Measurements from ENCODE around the gene POP5. TPM values are rescaled to one million over a fixed set of nuclear protein-coding genes. Genes with fewer than 3 reads are reported as not detected.
A peak's percentile ranks its signal among the peaks of the same experiment; 100 is the strongest.
"Not testable (repeated sequence)": the region's sequence is repeated elsewhere in the genome, so short reads cannot be mapped to it uniquely, and the experiment has no call there.

POP5 gene
- total RNA-seq, 5 donors from 2014 or later (not counting 1 experiment from before 2014, with no cell fraction given) = 40.6 to 69.0 (median 63.1) TPM

- peaks cover 6 to 17% of the 10 kb centered on the region in 2 donors for H3K27me3 Mint-ChIP-seq
- H3K4me3 Mint-ChIP-seq; H3K9me3 ChIP-seq; H3K9me3 Mint-ChIP-seq; H3K27ac ChIP-seq (ENCODE audit: low read length); H3K4me3 ChIP-seq (ENCODE audit: control insufficient read depth in 1 of 2, extremely low read depth in 1 of 2, low read length in 1 of 2); H3K4me1 ChIP-seq (ENCODE audit: control insufficient read depth in 1 of 2, extremely low read depth in 1 of 2, insufficient read depth in 2 of 2, low read length in 2 of 2); H3K36me3 Mint-ChIP-seq; ATAC-seq (replicated peaks in 1 of 4); H3K4me1 Mint-ChIP-seq; H3K27ac Mint-ChIP-seq; H3K36me3 ChIP-seq (ENCODE audit: control insufficient read depth in 2 of 2, extremely low read depth in 1 of 2, insufficient read depth in 1 of 2, low read length in 1 of 2); POLR2A ChIA-PET: not testable (repeated sequence)
- WGBS (ENCODE audit: insufficient coverage) = no CpG with 5 or more reads among the region's 5 CpGs
- CTCF ChIA-PET = interaction anchor here in 1 of 2 donors (1.6 kb wide), 1 partner anchor 21 kb away, joined by 8 read pairs; the partner anchor contains the start of gene POP5
- peaks cover 0 to 30% of the 10 kb centered on the region in 2 experiments for H3K27me3 ChIP-seq (replicated peaks in 1 of 2; ENCODE audit: control insufficient read depth in 2 of 2, extremely low read depth in 1 of 2, insufficient read depth in 2 of 2, low read length in 1 of 2)
- peak in 1 of 35 experiments; percentile 15 for DNase-seq
Observed at GRCh38 chr12:120602416-120602815, 21.2 kb upstream of the POP5 start.

GRCh38 chr12:120599672-120600552 is 18.7 kb upstream of the POP5 start:
- ATAC-seq (replicated peaks in 1 of 4) (no peak), DNase-seq (no peak)
- no peaks in the 10 kb centered on the region for H3K9me3 Mint-ChIP-seq
- ChIA-PET CTCF (no interaction called here), POLR2A (no interaction called here)
- Histone ChIP-seq H3K27ac (ENCODE audit: low read length) (no peak overlapping the region), H3K4me3 (ENCODE audit: control insufficient read depth in 1 of 2, extremely low read depth in 1 of 2, low read length in 1 of 2) (no peak overlapping the region), H3K36me3 (ENCODE audit: control insufficient read depth in 2 of 2, extremely low read depth in 1 of 2, insufficient read depth in 1 of 2, low read length in 1 of 2) (no peaks in the 10 kb centered on the region), H3K9me3 (no peaks in the 10 kb centered on the region), H3K27me3 (replicated peaks in 1 of 2; ENCODE audit: control insufficient read depth in 2 of 2, extremely low read depth in 1 of 2, insufficient read depth in 2 of 2, low read length in 1 of 2) (peaks cover 0 to 35% of the 10 kb centered on the region in 2 experiments), H3K4me1 (ENCODE audit: control insufficient read depth in 1 of 2, extremely low read depth in 1 of 2, insufficient read depth in 2 of 2, low read length in 2 of 2) (no peaks in the 10 kb centered on the region)
- no peaks in the 10 kb centered on the region for H3K4me1 Mint-ChIP-seq
- WGBS (ENCODE audit: insufficient coverage) = 91% methylated on average over 12 of the region's 23 CpGs
- H3K27me3 Mint-ChIP-seq = peaks cover 8 to 17% of the 10 kb centered on the region in 2 donors
- H3K4me3 Mint-ChIP-seq = no peak overlapping the region
- H3K36me3 Mint-ChIP-seq = no peaks in the 10 kb centered on the region
- H3K27ac Mint-ChIP-seq = no peak overlapping the region

- no peaks in the 10 kb centered on the region for H3K9me3 ChIP-seq
- H3K4me1 ChIP-seq (ENCODE audit: control insufficient read depth in 1 of 2, extremely low read depth in 1 of 2, insufficient read depth in 2 of 2, low read length in 2 of 2) = no peaks in the 10 kb centered on the region
- Mint-ChIP-seq H3K27ac (no peak overlapping the region), H3K36me3 (no peaks in the 10 kb centered on the region), H3K4me3 (no peak overlapping the region), H3K9me3 (no peaks in the 10 kb centered on the region), H3K27me3 (peaks cover 8 to 17% of the 10 kb centered on the region in 2 donors), H3K4me1 (no peaks in the 10 kb centered on the region)
- peaks cover 0 to 35% of the 10 kb centered on the region in 2 experiments for H3K27me3 ChIP-seq (replicated peaks in 1 of 2; ENCODE audit: control insufficient read depth in 2 of 2, extremely low read depth in 1 of 2, insufficient read depth in 2 of 2, low read length in 1 of 2)
- DNase-seq (no peak), ATAC-seq (replicated peaks in 1 of 4) (no peak)
- H3K4me3 ChIP-seq (ENCODE audit: control insufficient read depth in 1 of 2, extremely low read depth in 1 of 2, low read length in 1 of 2) = no peak overlapping the region
- H3K36me3 ChIP-seq (ENCODE audit: control insufficient read depth in 2 of 2, extremely low read depth in 1 of 2, insufficient read depth in 1 of 2, low read length in 1 of 2) = no peaks in the 10 kb centered on the region
- CTCF ChIA-PET = no interaction called here
- no peak overlapping the region for H3K27ac ChIP-seq (ENCODE audit: low read length)
- WGBS (ENCODE audit: insufficient coverage) = 72% methylated on average over 10 of the region's 13 CpGs
- POLR2A ChIA-PET = no interaction called here
Observed at GRCh38 chr12:120598674-120599463, 17.7 kb upstream of the POP5 start.

GRCh38 chr12:120597861-120598260 is 16.7 kb upstream of the POP5 start:
- Histone ChIP-seq H3K9me3 (no peaks in the 10 kb centered on the region), H3K4me1 (ENCODE audit: control insufficient read depth in 1 of 2, extremely low read depth in 1 of 2, insufficient read depth in 2 of 2, low read length in 2 of 2) (no peaks in the 10 kb centered on the region), H3K36me3 (ENCODE audit: control insufficient read depth in 2 of 2, extremely low read depth in 1 of 2, insufficient read depth in 1 of 2, low read length in 1 of 2) (no peaks in the 10 kb centered on the region), H3K4me3 (ENCODE audit: control insufficient read depth in 1 of 2, extremely low read depth in 1 of 2, low read length in 1 of 2) (no peak overlapping the region), H3K27me3 (replicated peaks in 1 of 2; ENCODE audit: control insufficient read depth in 2 of 2, extremely low read depth in 1 of 2, insufficient read depth in 2 of 2, low read length in 1 of 2) (peaks cover 0 to 35% of the 10 kb centered on the region in 2 experiments), H3K27ac (ENCODE audit: low read length) (no peak overlapping the region)
- POLR2A ChIA-PET = no interaction called here
- no peak for DNase-seq
- Mint-ChIP-seq H3K9me3 (no peaks in the 10 kb centered on the region), H3K4me1 (no peaks in the 10 kb centered on the region), H3K4me3 (no peak overlapping the region), H3K36me3 (no peaks in the 10 kb centered on the region), H3K27ac (no peak overlapping the region), H3K27me3 (peaks cover 8 to 17% of the 10 kb centered on the region in 2 donors)
- no peak for ATAC-seq (replicated peaks in 1 of 4)
- WGBS (ENCODE audit: insufficient coverage) = 88% methylated on average over 1 of the region's 3 CpGs
- CTCF ChIA-PET = interaction anchor here in 1 of 2 donors (0.5 kb wide), 1 partner anchor 290 kb away, joined by 4 read pairs; no protein-coding TSS in a partner anchor

- H3K36me3 Mint-ChIP-seq = no peaks in the 10 kb centered on the region
- H3K27me3 Mint-ChIP-seq = peaks cover 8 to 17% of the 10 kb centered on the region in 2 donors
- POLR2A ChIA-PET = no interaction called here
- Histone ChIP-seq H3K36me3 (ENCODE audit: control insufficient read depth in 2 of 2, extremely low read depth in 1 of 2, insufficient read depth in 1 of 2, low read length in 1 of 2) (no peaks in the 10 kb centered on the region), H3K27ac (ENCODE audit: low read length) (no peak overlapping the region), H3K4me1 (ENCODE audit: control insufficient read depth in 1 of 2, extremely low read depth in 1 of 2, insufficient read depth in 2 of 2, low read length in 2 of 2) (no peaks in the 10 kb centered on the region), H3K4me3 (ENCODE audit: control insufficient read depth in 1 of 2, extremely low read depth in 1 of 2, low read length in 1 of 2) (no peak overlapping the region), H3K27me3 (replicated peaks in 1 of 2; ENCODE audit: control insufficient read depth in 2 of 2, extremely low read depth in 1 of 2, insufficient read depth in 2 of 2, low read length in 1 of 2) (peaks cover 0 to 32% of the 10 kb centered on the region in 2 experiments), H3K9me3 (no peaks in the 10 kb centered on the region)
- CTCF ChIA-PET = no interaction called here
- no CpG with 5 or more reads among the region's 3 CpGs for WGBS (ENCODE audit: insufficient coverage)
- no peaks in the 10 kb centered on the region for H3K9me3 Mint-ChIP-seq
- H3K4me1 Mint-ChIP-seq = no peaks in the 10 kb centered on the region
- ATAC-seq (replicated peaks in 1 of 4) (no peak), DNase-seq (no peak)
- no peak overlapping the region for H3K27ac Mint-ChIP-seq
- H3K4me3 Mint-ChIP-seq = no peak overlapping the region
Observed at GRCh38 chr12:120596901-120597300, 15.7 kb upstream of the POP5 start.

GRCh38 chr12:120592121-120593049 is 11.2 kb upstream of the POP5 start:
- no peak for ATAC-seq (replicated peaks in 1 of 4)
- Histone ChIP-seq H3K36me3 (ENCODE audit: control insufficient read depth in 2 of 2, extremely low read depth in 1 of 2, insufficient read depth in 1 of 2, low read length in 1 of 2) (no peaks in the 10 kb centered on the region), H3K4me1 (ENCODE audit: control insufficient read depth in 1 of 2, extremely low read depth in 1 of 2, insufficient read depth in 2 of 2, low read length in 2 of 2) (no peaks in the 10 kb centered on the region), H3K27ac (ENCODE audit: low read length) (no peak overlapping the region), H3K27me3 (replicated peaks in 1 of 2; ENCODE audit: control insufficient read depth in 2 of 2, extremely low read depth in 1 of 2, insufficient read depth in 2 of 2, low read length in 1 of 2) (peaks cover 0 to 4% of the 10 kb centered on the region in 2 experiments), H3K9me3 (no peaks in the 10 kb centered on the region), H3K4me3 (ENCODE audit: control insufficient read depth in 1 of 2, extremely low read depth in 1 of 2, low read length in 1 of 2) (no peak overlapping the region)
- Mint-ChIP-seq H3K27ac (no peak overlapping the region), H3K4me3 (no peak overlapping the region), H3K36me3 (no peaks in the 10 kb centered on the region), H3K27me3 (peaks cover 0 to 3% of the 10 kb centered on the region in 2 donors), H3K4me1 (no peaks in the 10 kb centered on the region), H3K9me3 (no peaks in the 10 kb centered on the region)
- WGBS (ENCODE audit: insufficient coverage) = 88% methylated on average over 2 of the region's 8 CpGs
- POLR2A ChIA-PET = no interaction called here
- DNase-seq = no peak
- CTCF ChIA-PET = no interaction called here

Measured in T-cell (primary cell).